Spleen (tissue), 7 donors: ENCODE data around the gene TMEM217.

Experiments used
- POLR2A ChIP-seq, 3 donors: fragments of 450-650 bp; IDR thresholded peaks; one replicate each; pipeline ENCODE4 v1.5.1; 2017; ENCODE audit warnings: antibody characterized with exemption in 3 of 3, mild to moderate bottlenecking in 1 of 3
- POLR2AphosphoS5 ChIP-seq, 3 donors: sonication (generic); formaldehyde crosslinking; IDR thresholded peaks; one replicate each; pipeline ENCODE4 v1.5.1; 2017; ENCODE audit warnings: antibody characterized with exemption in 3 of 3
- TF ChIP-seq, protein P1 (sequence below), 11 experiments: fragments of 200-600 bp in 7 of 11; fragments of 450-650 bp in 4 of 11; sonication (generic) in 4 of 11; IDR thresholded peaks in 8 of 11; conservative IDR thresholded peaks in 3 of 11; 1 replicate in 7 of 11; 2 replicates in 4 of 11; pipeline versions ENCODE4 v1.4.0 to v1.8.0; 2016 to 2021; ENCODE audit warnings: antibody characterized with exemption in 11 of 11, inconsistent platforms in 4 of 11, mild to moderate bottlenecking in 1 of 11
- donor health status: DM: no; HTN: no; CAD: no; lungs with moderate emphysema.
- donor health status: DM: no; HTN: no; CAD: no.
- donor health status: DM: no; HTN: no; CAD: no.

DNA sequence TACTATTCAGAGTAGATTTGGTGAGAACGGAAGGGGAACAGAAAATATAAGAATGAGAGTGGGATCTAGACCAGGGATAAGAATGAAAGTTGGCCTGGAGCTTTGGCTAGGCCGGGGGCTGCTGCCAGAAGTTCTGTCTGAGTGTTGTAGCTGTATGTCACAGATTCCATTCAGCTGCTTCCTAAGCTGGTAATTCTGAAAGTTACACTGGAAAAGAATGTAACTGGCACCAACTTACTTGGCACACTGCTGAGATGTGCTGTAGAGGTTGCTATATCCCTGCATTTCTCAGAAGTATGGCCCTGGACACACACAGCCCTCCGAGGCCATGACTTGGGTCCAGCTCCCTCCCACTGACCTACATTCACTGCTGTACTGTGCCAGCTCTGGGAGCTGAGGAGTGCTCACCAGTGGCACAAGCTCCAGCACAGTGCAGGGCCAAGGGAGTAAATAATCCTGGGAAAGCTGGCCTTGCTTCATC lies 25.8 kb upstream of the TMEM217 start:
- TF ChIP-seq, protein P1, sequence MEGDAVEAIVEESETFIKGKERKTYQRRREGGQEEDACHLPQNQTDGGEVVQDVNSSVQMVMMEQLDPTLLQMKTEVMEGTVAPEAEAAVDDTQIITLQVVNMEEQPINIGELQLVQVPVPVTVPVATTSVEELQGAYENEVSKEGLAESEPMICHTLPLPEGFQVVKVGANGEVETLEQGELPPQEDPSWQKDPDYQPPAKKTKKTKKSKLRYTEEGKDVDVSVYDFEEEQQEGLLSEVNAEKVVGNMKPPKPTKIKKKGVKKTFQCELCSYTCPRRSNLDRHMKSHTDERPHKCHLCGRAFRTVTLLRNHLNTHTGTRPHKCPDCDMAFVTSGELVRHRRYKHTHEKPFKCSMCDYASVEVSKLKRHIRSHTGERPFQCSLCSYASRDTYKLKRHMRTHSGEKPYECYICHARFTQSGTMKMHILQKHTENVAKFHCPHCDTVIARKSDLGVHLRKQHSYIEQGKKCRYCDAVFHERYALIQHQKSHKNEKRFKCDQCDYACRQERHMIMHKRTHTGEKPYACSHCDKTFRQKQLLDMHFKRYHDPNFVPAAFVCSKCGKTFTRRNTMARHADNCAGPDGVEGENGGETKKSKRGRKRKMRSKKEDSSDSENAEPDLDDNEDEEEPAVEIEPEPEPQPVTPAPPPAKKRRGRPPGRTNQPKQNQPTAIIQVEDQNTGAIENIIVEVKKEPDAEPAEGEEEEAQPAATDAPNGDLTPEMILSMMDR (IDR thresholded peaks at IDR 0.05 in 8 of 11, conservative IDR thresholded peaks at IDR 0.05 in 3 of 11) = no peak
- TF ChIP-seq POLR2A (IDR thresholded peaks at IDR 0.05) = no peak
- TF ChIP-seq POLR2AphosphoS5 (IDR thresholded peaks at IDR 0.05) = no peak
